CD4-positive, alpha-beta memory T cell (primary cell): ENCODE measurements around the gene TNP2. TPM values are rescaled to one million over a fixed set of nuclear protein-coding genes. Genes with fewer than 3 reads are reported as not detected.

Source experiments
- microRNA-seq: library from miRNA; unstranded; fragments of <30 nt; microRNA quantifications from one replicate; pipeline ENCODE4 v1.2.0, GENCODE V29; 2021; ENCODE audit warnings: borderline replicate concordance, borderline number of aligned reads, borderline microRNAs expressed, mixed read lengths
- polyA plus RNA-seq, 2 donors: library from polyadenylated mRNA; unstranded; fragments of 300-500 nt; fragmentation: Illumina TruSeq; gene quantifications; one replicate each; pipeline ENCODE4 v1.2.3, GENCODE V29; 2021
- total RNA-seq, 2 experiments: library from RNA; stranded (reverse); gene quantifications; one replicate each; pipeline ENCODE4 v1.2.3, GENCODE V29; 2021

The TNP2 gene
- total and polyA plus RNA-seq, 4 experiments from 2014 or later = not detected

Small RNA genes lying within 50 kb of the gene (microRNA-seq; reads per million reads assigned to microRNA genes)
- not detected for gene MIR548H2

Other genes starting within 250 kb of the TNP2 start
- gene SOCS1, start 13.1 kb downstream of the TNP2 start, total RNA-seq = 10 to 100 TPM; 14.7 to 16.7 TPM
- gene SOCS1, start 13.1 kb downstream of the TNP2 start, polyA plus RNA-seq = 10 to 100 TPM; 17.6 to 37.8 TPM
- gene PRM3, start 4.3 kb upstream of the TNP2 start, total RNA-seq = not detected
- gene PRM3, start 4.3 kb upstream of the TNP2 start, polyA plus RNA-seq = not detected
- gene PRM2, start 7.2 kb upstream of the TNP2 start, total RNA-seq = not detected
- not detected for gene PRM2, start 7.2 kb upstream of the TNP2 start, polyA plus RNA-seq
- not detected for gene PRM1, start 12.0 kb upstream of the TNP2 start, total RNA-seq
- gene PRM1, start 12.0 kb upstream of the TNP2 start, polyA plus RNA-seq = not detected
- 1 to 10 TPM; 1.5 to 1.8 TPM for gene RMI2, start 76.1 kb upstream of the TNP2 start, total RNA-seq
- gene RMI2, start 76.1 kb upstream of the TNP2 start, polyA plus RNA-seq = 1 to 10 TPM; 1.5 to 4.0 TPM